Thoracic aorta (tissue), 2 donors: Measurements from ENCODE around the gene EFCAB14. TPM values are rescaled to one million over a fixed set of nuclear protein-coding genes. Genes with fewer than 3 reads are reported as not detected.

Experiments used
- ATAC-seq: fragments of 150-250 bp; one replicate; pipeline ENCODE4 v1.8.0; 2017; ENCODE audit warnings: low read depth; ENCODE audit not compliant: insufficient number of reproducible peaks, low FRiP score
- DNase-seq: peaks from one replicate; pipeline ENCODE4 v3.0.0-alpha.2; 2020; ENCODE audit warnings: low spot score
- H3K27ac ChIP-seq, 2 donors: fragments of 200-600 bp; sonication (generic); 1 replicate in 1 of 2; 2 replicates in 1 of 2; pipeline ENCODE4 v1.5.1; 2016; ENCODE audit warnings: mild to moderate bottlenecking in 2 of 2, moderate library complexity in 2 of 2
- H3K27me3 ChIP-seq: fragments of 200-600 bp; sonication (generic); replicated peaks from 2 replicates; pipeline ENCODE4 v1.6.0; 2016; ENCODE audit warnings: mild to moderate bottlenecking; ENCODE audit not compliant: insufficient read depth
- H3K36me3 ChIP-seq: fragments of 200-600 bp; sonication (generic); one replicate; pipeline ENCODE4 v1.5.1; 2016
- H3K4me1 ChIP-seq, 2 donors: fragments of 200-600 bp; sonication (generic); 1 replicate in 1 of 2; 2 replicates in 1 of 2; pipeline versions ENCODE4 v1.5.1 to v1.6.0; 2016; ENCODE audit warnings: low read depth in 2 of 2, mild to moderate bottlenecking in 1 of 2; ENCODE audit not compliant: control insufficient read depth in 1 of 2
- H3K4me3 ChIP-seq: fragments of 200-600 bp; sonication (generic); 2 replicates; pipeline ENCODE4 v1.5.1; 2016; ENCODE audit warnings: mild to moderate bottlenecking
- H3K9me3 ChIP-seq: fragments of 200-600 bp; sonication (generic); 2 replicates; pipeline ENCODE4 v1.5.1; 2016
- CTCF ChIP-seq: fragments of 200-600 bp; sonication (generic); IDR thresholded peaks from one replicate; pipeline ENCODE4 v1.5.1; 2019; ENCODE audit warnings: antibody characterized with exemption
- total RNA-seq, 2 donors: library from RNA; depleted of rRNA; stranded (reverse); fragments of >200 nt; gene quantifications; one replicate each; pipeline versions ENCODE4 v1.1.0 to v1.2.3, GENCODE V29; 2016

EFCAB14 gene
- total RNA-seq, 2 donors from 2014 or later, result 102 to 107 TPM

- peak overlapping the region; percentile 3 to 12 for H3K27ac ChIP-seq
- no peak for DNase-seq
- H3K9me3 ChIP-seq, result no peaks in the 10 kb centered on the region
- H3K27me3 ChIP-seq, result no peaks in the 10 kb centered on the region
- TF ChIP-seq CTCF, result no peak
- no peak overlapping the region for H3K4me3 ChIP-seq
- H3K36me3 ChIP-seq, result peaks cover 15% of the 10 kb centered on the region
- no peak for ATAC-seq
- H3K4me1 ChIP-seq, result peaks cover 10 to 39% of the 10 kb centered on the region in 2 donors
Observed at GRCh38 chr1:46638921-46639320, 80.0 kb downstream of the EFCAB14 start.

- Histone ChIP-seq H3K27ac (peak overlapping the region; percentile 66 to 70), H3K36me3 (peaks cover 20% of the 10 kb centered on the region)
- no peak for ATAC-seq
Observed at GRCh38 chr1:46637444-46638083, 81.3 kb downstream of the EFCAB14 start.

GRCh38 chr1:46635205-46635604 lies 83.7 kb downstream of the EFCAB14 start:
- Histone ChIP-seq H3K4me1 (peaks cover 5 to 30% of the 10 kb centered on the region in 2 donors), H3K36me3 (peaks cover 28% of the 10 kb centered on the region), H3K4me3 (no peak overlapping the region), H3K9me3 (no peaks in the 10 kb centered on the region), H3K27me3 (no peaks in the 10 kb centered on the region), H3K27ac (no peak overlapping the region)
- DNase-seq (no peak), ATAC-seq (no peak)
- TF ChIP-seq CTCF, result no peak

More at GRCh38 chr1:46637444-46638083, 81.3 kb downstream of the EFCAB14 start:
- Histone ChIP-seq H3K4me1 (peaks cover 5 to 30% of the 10 kb centered on the region in 2 donors), H3K9me3 (no peaks in the 10 kb centered on the region), H3K4me3 (no peak overlapping the region), H3K27me3 (no peaks in the 10 kb centered on the region)
- no peak for TF ChIP-seq CTCF
- no peak for DNase-seq

- DNase-seq, result no peak
- no peaks in the 10 kb centered on the region for H3K9me3 ChIP-seq
- no peaks in the 10 kb centered on the region for H3K4me1 ChIP-seq
- H3K36me3 ChIP-seq, result peaks cover 28% of the 10 kb centered on the region
- H3K27me3 ChIP-seq, result no peaks in the 10 kb centered on the region
- ATAC-seq, result no peak
- no peak overlapping the region for H3K27ac ChIP-seq
- TF ChIP-seq CTCF, result no peak
- H3K4me3 ChIP-seq, result no peak overlapping the region
Observed at GRCh38 chr1:46630719-46631118, 88.2 kb downstream of the EFCAB14 start.

Other genes starting within 250 kb of the EFCAB14 start
- gene DMBX1, start 229.3 kb downstream of the EFCAB14 start, total RNA-seq, result not detected
- not detected for gene KNCN, start 167.5 kb downstream of the EFCAB14 start, total RNA-seq
- 100 to 1,000 TPM in 1 of 2 donors, 10 to 100 TPM in 1; 95.9 to 118 TPM for gene MKNK1, start 114.8 kb downstream of the EFCAB14 start, total RNA-seq
- gene MOB3C, start 102.3 kb downstream of the EFCAB14 start, total RNA-seq, result 10 to 100 TPM; 29.5 to 42.3 TPM
- gene ATPAF1, start 50.8 kb downstream of the EFCAB14 start, total RNA-seq, result 10 to 100 TPM; 38.5 to 55.6 TPM
- not detected for gene TEX38, start 47.3 kb downstream of the EFCAB14 start, total RNA-seq
- gene CYP4B1, start 79.9 kb upstream of the EFCAB14 start, total RNA-seq, result 100 to 1,000 TPM in 1 of 2 donors, 10 to 100 TPM in 1; 57.9 to 117 TPM
- gene CYP4A11, start 222.4 kb upstream of the EFCAB14 start, total RNA-seq, result not detected